ENCODE results near the gene SUMF2. TPM values are rescaled to one million over a fixed set of nuclear protein-coding genes. Genes with fewer than 3 reads are reported as not detected.

Gene SUMF2
- total RNA-seq, 4 donors from 2014 or later: 50.3 to 88.1 (median 69.9) TPM

DNA sequence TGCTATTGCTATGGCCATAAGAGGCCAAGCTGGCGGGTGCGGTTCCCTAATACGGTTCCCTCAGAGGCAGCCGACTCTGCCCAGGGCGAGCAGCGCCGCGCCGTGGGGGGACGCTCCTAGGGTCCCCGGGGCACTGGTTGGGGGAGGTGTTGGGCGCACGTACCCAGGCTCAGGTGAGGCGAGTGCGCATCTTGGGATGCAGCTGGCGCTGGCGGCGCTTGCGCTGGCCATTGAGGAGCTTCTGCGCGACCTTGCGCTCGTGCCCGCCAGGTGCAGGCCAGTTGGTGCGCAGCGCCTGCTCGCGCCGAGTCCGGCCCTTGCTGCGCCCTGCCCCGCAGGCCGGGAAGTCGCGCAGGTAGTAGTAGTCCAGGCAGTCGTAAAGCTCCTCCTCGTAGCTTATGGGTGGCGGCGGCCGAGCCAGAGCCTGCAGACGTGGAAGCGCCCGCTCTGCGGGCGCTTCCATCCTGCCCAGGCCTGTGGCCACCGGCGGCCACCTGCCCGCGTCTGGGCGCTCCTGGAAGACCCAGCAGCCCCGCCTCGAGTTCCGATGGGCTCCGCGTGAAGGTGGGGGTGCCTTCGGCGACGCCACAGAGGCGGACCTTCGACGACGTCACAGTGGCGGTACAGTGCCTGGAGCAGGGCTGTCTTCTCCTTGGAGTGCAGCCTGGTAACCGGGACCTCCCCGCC lies 51.9 kb downstream of the SUMF2 start, which contains the start of gene NUPR2:
NUPR2 (minus strand) TSS at position 566 of the 687 bp plus-strand sequence; CDS start at position 463, 103 bp downstream.
- intact Hi-C loops (cut with DNase I): no loop called here
- Histone ChIP-seq H3K4me3 (peak within 1 kb of the TSS; percentile 26 to 52 (median 36)), H3K4me1 (peaks cover 0 to 10% (median 3%) of the 10 kb centered on the region in 3 donors), H3K9me3 (no peaks in the 10 kb centered on the region), H3K27me3 (peaks cover 0 to 29% (median 3%) of the 10 kb centered on the region in 4 donors), H3K27ac (peak within 1 kb of the TSS in 1 of 4 donors; percentile 34), H3K36me3 (no peaks in the 10 kb centered on the region)
- TF ChIP-seq POLR2A (IDR thresholded peaks at IDR 0.05): no peak
- TF ChIP-seq, protein P1, sequence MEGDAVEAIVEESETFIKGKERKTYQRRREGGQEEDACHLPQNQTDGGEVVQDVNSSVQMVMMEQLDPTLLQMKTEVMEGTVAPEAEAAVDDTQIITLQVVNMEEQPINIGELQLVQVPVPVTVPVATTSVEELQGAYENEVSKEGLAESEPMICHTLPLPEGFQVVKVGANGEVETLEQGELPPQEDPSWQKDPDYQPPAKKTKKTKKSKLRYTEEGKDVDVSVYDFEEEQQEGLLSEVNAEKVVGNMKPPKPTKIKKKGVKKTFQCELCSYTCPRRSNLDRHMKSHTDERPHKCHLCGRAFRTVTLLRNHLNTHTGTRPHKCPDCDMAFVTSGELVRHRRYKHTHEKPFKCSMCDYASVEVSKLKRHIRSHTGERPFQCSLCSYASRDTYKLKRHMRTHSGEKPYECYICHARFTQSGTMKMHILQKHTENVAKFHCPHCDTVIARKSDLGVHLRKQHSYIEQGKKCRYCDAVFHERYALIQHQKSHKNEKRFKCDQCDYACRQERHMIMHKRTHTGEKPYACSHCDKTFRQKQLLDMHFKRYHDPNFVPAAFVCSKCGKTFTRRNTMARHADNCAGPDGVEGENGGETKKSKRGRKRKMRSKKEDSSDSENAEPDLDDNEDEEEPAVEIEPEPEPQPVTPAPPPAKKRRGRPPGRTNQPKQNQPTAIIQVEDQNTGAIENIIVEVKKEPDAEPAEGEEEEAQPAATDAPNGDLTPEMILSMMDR (IDR thresholded peaks at IDR 0.05): no peak
- no peak for DNase-seq
- WGBS, 2 donors: 17 to 20% methylated on average over 4 to 15 of the region's 65 CpGs

DNA sequence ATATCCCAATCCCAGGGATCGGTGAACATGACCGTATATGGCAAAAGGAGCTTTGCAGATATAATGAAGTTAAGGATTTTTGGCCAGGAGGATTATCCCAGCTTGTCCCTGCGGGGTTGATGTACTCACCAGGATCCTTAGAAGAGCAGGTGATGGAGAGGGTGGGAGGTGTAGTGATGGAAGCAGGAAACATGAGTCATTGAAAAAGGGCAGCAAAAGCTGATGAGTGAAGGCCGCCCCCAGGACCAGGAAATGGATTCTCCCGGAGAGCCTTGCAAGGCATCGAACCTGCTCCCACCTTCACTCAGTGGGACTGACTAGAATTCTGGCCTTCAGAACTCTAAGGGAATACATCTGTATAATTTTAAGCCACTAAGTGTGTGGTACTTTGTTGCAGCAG lies 57.4 kb downstream of the SUMF2 start:
- DNase-seq: no peak
- WGBS, 2 donors: 76 to 77% methylated on average over 6 of the region's 6 CpGs
- H3K27me3 ChIP-seq: peaks cover 0 to 14% (median 0%) of the 10 kb centered on the region in 4 donors
- H3K4me1 ChIP-seq: peaks cover 0 to under 1% (median 0%) of the 10 kb centered on the region in 3 donors
- H3K9me3 ChIP-seq: no peaks in the 10 kb centered on the region
- intact Hi-C loops (cut with DNase I): no loop called here
- no peaks in the 10 kb centered on the region for H3K36me3 ChIP-seq
- no peak overlapping the region for H3K4me3 ChIP-seq
- TF ChIP-seq, protein P1 (IDR thresholded peaks at IDR 0.05): no peak
- TF ChIP-seq POLR2A (IDR thresholded peaks at IDR 0.05): no peak
- H3K27ac ChIP-seq: no peak overlapping the region

DNA sequence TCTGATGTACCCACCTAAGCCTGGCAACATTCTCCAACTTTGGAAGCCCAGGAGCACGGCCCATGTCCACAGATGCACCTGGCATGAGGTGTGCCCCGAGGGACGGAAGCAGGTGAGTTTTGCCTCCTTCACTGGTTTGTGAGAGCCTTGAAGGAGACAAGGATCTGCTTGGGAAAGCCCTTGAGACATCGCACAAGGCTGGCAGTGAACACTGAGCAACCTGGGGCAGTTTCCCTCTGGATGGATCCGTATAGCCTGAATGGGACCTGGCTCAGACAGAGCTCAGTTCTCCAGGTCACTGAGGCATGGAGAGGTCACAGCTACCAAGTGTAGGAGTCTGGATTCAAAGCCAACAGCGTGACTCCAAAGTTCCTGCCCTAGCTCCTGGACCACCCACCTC lies 60.9 kb downstream of the SUMF2 start:
- TF ChIP-seq POLR2A (IDR thresholded peaks at IDR 0.05): no peak
- TF ChIP-seq, protein P1 (IDR thresholded peaks at IDR 0.05): no peak
- DNase-seq: no peak
- H3K4me1 ChIP-seq: no peaks in the 10 kb centered on the region
- intact Hi-C loops (cut with DNase I): no loop called here
- no peaks in the 10 kb centered on the region for H3K9me3 ChIP-seq
- H3K27me3 ChIP-seq: no peaks in the 10 kb centered on the region
- no peaks in the 10 kb centered on the region for H3K36me3 ChIP-seq
- no peak overlapping the region for H3K4me3 ChIP-seq
- no peak overlapping the region for H3K27ac ChIP-seq
- WGBS, 2 donors: 82 to 100% methylated on average over 1 to 5 of the region's 6 CpGs

DNA sequence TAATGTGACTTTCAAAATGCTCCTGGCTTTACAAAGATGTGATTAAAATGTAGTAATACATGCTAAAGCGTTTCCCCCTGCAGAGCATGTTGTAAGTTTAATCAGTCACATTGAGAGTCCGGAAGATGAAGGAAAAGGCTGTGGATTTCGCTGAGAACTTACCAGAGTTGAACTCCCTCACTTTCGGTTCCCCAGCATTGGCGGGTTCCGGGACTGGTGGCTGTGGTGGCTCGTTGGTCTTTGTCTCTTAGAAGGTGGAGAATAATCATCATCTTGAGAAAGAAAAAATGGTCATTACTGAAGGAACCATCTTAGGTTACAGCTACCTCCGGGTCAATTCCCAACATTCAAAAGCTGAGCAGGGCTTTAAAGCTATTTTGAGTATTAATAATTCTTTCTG lies 61.7 kb downstream of the SUMF2 start:
- WGBS, 2 donors: 62 to 67% methylated on average over 8 of the region's 8 CpGs

More for the DNA sequence above, 61.7 kb downstream of the SUMF2 start:
- no peaks in the 10 kb centered on the region for H3K9me3 ChIP-seq
- TF ChIP-seq POLR2A (IDR thresholded peaks at IDR 0.05): no peak
- TF ChIP-seq, protein P1 (IDR thresholded peaks at IDR 0.05): no peak
- H3K4me1 ChIP-seq: no peaks in the 10 kb centered on the region
- no peaks in the 10 kb centered on the region for H3K27me3 ChIP-seq
- no peak for DNase-seq
- H3K4me3 ChIP-seq: no peak overlapping the region
- H3K27ac ChIP-seq: no peak overlapping the region
- no peaks in the 10 kb centered on the region for H3K36me3 ChIP-seq
- intact Hi-C loops (cut with DNase I): no loop called here
